NCI-H526 treated with DMSO at 0.1 percent for 48 hours (cell line): ENCODE data around the gene BPIFB3.
A peak's percentile ranks its signal among the peaks of the same experiment; 100 is the strongest.
"Not testable (repeated sequence)": the region's sequence is repeated elsewhere in the genome, so short reads cannot be mapped to it uniquely, and the experiment has no call there.

Experiments used
- DNase-seq: peaks from one replicate; lab custom pipeline; 2025; lab: John Stamatoyannopoulos, UW

The BPIFB3 gene

DNA sequence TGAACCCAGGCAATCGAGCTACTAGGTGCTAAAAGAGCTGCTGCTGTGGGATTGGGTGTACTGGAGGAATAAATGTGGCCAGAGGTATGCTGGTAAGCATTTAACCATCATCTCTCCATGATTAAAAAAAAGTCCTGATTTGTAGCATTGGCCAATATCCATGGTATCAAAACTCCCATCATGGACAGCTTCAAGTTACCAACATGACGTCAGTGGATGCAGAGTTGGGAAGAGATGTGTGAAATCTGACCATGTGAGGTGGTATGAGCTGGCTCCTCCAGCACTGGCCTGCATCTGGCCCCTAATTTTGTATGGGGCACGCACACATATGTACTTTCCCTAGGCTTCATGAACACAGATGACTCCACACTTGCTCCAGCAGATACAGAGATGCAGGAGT is 37.4 kb downstream of the BPIFB3 start:
- no peak for DNase-seq

DNA sequence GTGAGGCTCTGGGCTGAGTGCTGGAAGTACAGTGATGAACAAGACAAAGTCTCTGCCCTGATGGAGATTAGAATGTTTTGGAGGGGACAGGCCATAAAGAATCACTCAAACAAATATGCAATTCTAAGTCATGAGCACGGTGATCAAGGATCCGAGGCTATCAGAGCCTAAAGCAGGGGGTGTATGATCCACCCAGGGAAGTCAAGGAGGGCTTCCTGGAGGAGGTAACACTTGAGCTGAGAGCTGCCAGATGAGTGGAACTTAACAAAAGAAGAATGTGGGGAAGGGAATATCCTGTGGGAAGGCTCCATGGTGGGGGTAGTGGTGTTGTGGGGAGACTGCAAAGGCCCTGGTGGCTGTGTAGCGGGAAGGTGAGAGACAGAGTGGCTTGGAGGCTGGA is 38.0 kb downstream of the BPIFB3 start:
- DNase-seq: no peak

DNA sequence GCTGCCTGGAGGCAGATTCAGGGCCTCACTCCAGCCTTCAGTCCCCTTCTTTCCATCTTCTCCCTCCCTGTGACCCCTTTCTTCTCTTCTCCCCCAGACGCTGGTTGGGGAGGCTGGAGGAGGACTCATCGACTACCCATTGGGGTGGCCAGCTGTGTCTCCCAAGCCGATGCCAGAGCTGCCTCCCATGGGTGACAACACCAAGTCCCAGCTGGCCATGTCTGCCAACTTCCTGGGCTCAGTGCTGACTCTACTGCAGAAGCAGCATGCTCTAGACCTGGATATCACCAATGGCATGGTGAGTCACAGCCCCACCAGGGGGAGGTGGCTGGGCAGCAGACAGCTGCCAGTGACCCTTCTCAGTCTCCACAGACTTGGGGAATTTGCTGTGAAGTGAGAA is 38.7 kb downstream of the BPIFB3 start:
- DNase-seq: no peak

DNA sequence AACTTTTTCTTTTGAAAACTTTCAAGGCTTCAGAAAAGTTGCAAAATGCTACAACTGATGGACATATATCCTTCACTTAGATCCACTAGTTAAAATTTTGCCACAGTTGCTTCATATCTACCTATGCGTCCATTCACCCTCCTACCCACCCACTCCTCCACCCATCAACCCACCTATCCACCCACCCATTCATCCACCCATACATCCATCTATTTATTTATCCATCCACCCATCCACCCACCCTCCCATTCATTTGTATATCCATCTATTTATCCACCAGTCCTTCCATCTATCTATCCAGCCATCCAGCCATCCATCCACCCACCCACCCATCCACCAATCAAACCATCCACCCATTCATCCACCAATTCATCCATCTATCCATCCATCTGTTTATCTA is 39.4 kb downstream of the BPIFB3 start:
- no peak for DNase-seq

DNA sequence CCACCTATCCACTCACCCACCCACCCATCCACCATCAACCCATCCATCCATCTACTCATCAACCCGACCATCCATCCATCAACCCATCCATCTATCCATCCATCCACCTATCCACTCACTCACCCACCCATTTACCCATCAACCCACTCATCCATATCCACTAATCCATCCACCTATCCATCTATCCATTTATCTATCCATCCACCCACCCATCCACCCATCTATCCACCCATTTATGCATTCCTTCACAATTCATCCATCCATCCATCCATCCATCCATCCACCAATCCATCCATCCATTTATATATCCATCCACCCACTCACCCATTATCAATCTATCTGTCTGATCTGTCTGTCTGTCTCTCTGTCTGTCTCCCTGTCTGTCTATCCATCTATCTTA is 39.9 kb downstream of the BPIFB3 start:
- no peak for DNase-seq

DNA sequence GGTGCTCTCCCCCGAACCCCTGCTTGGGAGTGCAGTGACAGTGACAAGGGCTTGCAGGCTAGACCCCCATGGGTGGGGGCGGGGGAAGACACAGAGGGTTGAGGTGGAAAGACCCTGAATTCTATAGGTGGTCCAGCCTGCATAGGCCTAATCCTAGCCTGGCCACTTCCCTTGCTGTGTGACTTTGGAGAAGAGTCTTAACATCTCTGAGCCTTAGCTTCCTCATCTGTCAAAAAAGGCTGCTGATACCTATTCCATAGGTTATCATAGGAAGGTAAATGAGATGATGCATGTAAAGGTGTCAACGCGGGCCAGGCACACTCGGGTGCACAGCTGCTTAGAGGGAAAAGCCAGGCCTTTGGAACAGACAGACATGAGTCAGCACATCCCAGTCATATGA is 41.5 kb downstream of the BPIFB3 start:
- DNase-seq: no peak

DNA sequence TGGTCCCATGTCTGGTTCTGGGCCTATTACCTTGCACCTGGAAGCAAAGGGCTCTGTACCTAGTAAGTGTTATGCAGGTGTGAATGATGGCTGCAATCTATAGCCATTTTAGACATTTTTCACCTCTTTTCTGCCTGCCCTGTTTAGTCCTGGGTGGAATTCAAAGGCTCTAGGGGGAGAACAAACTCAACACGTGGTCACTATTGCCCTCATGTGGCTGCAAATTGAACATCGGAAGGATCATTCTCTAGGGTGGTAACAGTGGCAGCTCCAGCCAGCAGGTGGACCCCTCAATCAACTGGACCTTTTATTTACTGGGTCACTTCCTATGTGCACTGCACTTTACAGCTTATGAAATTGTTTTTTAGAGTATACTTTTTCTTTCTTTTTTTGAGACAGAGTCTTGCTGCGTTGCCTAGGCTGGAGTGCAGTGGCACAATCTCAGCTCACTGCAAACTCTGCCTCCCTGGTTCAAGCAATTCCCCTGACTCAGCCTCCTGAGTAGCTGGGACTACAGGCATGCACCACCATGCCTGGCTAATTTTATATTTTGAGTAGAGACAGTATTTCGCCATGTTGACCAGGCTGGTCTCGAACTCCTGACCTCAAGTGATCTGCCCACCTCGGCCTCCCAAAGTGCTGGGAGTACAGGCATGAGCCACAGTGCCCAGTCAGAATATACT is 42.3 kb downstream of the BPIFB3 start:
- DNase-seq: peak; percentile 61

DNA sequence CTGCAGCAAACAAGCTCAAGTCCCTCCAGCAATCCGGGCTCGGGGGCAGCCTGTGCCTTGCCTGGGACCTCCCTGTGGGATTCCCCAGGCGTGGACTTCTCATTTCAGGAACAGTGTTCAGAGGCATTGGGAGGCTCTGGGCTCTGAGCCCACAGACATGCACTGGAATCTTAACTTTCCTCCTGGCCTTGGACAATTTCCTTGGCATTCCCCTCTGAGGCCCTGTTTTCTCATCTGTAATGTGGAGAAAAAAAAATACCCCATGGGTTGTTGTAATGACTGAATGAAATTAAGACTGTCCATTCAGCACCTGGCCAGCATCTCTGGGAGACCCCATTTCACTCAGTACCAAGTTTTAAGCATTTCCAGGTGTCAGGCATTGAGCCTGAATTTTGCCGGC is 43.3 kb downstream of the BPIFB3 start:
- DNase-seq: no peak

DNA sequence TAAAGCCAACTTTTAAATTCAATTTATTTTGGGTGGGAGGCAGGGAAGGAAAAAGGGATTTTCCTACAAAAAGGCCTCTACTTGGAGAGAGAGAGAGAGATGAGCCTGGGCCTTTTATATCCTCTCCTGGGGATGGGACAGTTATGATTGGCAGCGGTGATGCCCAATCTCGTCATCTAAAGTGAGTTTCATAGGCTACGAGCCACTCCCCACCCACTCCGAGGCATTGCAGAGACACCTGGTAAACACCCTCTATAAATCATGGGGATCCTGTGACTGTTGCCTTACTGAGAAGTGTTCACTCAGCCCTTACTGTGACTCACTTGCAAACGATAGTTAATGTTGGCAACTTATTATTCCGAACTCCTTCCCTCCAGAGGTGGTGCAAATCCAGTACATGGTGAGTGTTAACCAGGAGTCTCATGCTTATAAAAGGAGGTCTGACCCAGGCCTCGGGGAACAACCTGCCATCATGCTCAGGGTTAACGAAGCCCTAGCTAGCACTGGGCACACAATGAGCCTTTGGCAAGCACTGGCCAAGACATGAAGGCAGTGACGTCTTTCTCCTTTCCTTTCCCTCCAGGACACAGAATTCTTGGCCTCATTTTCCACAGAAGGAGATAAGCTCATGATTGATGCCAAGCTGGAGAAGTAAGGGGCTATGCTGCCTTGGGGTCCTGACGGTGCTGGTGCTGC is 46.3 kb downstream of the BPIFB3 start:
- peak; percentile 8 for DNase-seq

DNA sequence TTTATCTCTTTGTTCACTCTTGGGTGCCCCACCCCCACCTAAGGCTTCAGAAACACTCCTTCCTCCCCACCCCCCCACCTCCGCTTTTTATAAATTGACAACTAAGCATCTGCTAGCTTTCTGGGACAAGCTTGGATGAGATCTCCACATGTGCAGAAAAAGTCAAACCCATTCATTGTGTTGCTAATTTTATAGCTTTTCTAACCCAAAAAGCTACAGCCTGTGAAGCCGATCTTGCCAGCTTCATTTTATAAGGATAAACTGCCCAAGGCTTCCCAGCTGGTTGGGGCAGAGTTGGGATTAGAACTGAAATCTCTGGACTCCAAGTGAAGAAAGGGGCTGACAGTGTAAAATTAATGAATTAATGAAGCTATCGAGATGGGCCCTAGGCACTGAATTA is 49.9 kb downstream of the BPIFB3 start:
- no peak for DNase-seq

DNA sequence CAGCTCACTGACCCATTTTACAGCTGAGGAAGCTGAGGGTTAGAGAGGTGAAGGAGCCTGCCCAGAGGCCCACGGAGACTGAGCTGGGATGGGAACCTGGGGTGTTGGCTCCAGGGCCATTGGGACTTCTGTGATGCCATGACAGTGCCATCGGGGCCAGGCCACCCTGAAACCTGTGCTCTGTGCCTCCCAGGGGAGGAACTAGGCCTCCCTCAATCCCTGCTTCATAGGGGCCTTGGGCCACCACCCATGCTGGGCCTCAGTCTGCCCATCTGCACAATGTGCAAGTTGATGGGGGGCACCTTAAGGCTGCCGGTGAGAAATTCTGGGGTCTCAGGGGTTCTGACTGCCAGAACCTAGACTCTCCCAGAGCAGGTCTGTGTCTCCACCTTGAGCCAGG is 50.6 kb downstream of the BPIFB3 start:
- DNase-seq: no peak

DNA sequence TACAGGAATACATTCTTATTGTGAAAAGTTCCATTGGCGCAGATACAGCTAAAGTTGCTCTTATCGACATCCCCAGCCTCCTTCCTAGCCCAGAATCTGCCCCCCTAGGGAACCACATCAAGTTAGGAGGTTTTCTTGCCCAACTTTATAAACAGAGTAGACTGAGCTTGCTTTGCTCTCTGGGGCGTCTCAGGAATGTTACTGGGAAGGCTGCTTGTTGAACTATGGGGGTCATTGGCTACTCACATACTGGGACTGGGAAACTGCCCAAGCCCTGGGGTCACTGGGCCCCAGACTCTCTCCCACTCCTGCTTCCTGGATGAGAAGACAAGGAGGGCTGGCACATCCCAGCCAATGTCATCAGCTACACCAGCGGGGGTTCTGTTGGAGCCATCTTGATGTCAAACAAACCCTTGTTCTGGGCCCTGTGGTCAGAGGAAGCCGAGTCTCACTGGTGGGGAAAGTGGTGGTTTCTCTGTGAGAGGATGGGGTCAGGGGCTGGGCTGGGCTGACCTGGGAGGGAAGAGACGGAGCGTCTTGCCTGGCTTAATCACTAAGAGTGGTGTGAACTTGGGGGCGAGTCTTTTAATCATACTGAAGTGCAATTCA is 51.7 kb downstream of the BPIFB3 start:
- no peak for DNase-seq

DNA sequence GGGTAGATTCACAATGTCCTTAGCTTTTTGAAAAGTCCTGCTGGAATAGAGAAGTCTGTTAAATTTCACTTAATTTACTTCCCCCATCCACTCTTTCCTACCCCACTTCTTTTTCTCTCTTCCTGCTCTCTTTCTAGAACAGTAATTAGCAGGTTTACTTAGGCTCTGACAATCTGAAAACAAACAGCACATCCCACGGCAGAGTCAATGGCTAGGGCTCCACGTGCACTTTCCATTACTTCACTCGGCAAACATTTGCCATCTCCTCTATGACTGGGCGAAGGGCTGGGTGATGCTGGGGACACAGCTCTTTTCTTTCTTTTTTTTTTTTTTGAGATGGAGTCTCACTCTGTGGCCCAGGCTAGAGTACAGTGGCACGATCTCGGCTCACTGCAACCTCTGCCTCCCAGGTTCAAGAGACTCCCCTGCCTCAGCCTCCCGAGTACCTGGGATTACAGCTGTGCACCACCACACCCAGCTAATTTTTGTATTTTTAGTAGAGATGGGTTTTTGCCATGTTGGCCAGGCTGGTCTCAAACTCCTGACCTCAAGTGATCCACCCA is 52.4 kb downstream of the BPIFB3 start:
- not testable (repeated sequence) for DNase-seq

DNA sequence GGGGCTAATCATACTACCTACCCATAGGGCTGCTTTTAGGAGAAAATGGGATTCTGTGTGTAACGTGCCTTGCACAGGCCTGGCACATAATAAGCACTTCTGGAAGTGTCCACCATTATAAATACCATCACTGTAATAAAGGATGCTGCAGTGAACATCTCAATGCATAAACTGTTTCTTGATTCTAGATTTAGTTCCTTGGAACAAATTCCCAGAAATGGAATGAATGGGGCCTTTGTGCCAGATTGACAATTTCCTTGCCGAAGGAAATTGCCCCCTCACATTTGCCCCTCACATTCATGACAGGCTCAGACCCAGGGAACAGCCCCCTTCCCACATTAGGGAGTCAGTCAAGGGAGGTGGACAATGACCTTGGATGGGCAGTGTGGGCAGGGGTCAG is 55.0 kb downstream of the BPIFB3 start:
- DNase-seq: no peak

DNA sequence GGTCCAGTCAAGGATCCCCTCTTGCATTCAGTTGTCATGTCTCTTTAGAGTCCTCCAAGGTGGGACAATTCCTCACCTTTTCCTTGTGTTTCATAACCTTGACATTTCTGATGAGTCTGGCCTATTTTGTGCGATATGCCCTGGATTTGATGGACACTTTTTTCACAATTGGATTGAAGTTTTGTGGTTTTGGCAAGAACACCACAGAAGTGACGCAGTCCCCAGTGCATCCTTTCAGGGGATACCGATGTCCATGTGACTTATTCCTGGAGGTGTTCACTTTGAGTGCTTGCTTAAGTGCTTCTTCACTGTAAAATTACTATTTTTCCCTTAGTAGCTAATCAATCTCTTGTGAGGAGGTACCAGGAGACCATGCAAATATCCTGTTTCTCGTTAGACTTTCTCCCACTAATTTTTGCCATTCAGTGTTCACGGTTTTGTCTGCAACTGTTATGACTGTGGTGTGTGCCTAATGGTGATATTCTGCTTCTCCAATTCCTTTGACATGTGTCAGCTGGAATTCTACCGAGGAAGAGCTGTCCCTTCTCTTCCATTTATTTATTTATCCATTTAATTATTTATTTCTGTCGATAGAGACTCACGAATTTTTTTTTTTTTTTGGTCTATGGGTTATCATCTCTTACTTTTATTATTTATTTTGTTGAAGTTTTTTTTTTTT is 56.6 kb downstream of the BPIFB3 start:
- DNase-seq: no peak

DNA sequence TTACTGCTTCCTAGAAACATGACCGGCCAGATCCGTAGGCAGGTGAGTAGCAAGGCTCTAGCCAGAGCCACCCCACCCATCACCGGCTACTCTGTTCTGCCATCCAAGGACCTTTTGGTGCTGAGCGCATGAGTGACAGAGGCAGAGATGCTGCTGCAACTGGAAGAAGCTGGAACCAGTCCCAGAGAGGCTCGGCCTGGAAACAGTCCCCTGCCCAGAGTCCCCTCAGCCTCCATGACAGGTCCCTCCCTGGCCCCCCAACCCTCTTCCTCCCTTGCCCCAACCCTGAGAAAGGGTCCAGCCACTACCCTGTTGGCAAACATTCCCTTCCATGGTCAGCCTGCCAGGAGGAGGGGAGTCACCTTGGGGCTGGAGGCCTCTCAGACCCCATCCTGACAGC is 57.6 kb downstream of the BPIFB3 start:
- no peak for DNase-seq

DNA sequence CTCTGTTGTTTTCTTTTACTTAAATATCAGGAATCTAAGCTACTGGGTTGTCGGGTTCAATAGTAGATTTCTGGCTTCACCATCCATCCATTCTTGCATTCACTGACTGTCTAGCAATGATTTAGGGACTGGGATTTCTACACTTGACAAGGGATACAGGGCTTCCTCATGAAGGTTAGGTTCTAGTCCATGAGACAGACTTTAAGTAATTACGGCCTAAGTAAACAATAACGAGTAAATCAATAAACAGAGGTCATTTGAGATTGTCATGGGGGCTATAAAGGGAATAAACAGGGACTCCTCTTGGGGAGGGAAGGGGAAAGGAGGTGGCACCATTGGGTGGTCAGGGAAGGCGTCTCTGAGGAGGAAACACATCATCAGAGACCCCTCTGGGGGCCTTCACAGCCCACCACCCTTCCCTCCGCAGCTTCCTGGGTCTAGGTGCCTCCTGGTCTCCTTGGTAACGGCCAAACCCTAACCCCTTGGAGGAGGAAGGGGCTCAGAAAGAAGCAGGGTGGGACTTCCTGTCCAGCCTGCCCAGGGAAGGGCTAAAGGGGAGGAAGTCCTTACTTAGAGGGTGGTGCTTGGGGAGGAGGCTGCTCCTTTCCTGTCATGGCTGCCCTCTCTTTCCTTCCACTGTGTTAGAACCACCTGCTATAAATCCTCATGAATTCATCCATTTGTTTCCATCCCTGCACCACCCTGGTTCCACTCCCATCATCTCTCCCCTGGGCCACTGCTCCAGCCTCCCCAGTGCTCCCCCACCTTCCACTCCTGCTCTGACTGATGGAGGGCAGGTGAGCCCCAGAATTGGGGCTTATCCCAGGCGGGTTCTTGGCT is 59.1 kb downstream of the BPIFB3 start:
- no peak for DNase-seq

DNA sequence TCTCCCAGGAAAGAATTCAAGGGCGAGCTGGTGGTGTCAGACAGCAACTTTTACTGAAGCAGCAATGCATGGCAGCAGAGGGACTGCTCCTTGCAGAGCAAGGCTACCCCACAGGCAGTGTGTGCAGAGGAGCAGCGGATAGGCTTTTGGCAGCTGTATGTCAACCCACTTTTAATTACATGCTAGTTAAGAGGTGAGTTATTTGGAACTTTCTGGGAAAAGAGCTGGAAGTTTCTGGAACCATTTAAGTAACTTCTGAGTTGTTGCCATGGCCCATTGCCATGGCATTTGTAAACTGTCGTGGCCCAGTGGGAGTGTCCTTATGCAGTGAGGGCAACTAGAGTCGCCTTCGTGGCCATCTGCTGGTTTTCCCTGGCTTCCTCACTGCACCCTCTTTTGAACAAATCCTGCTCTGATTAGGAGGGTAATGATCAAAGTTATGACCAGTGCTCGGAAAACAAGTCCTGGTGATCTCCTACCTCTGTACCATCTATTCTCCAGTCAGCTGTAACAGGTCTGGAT is 59.7 kb downstream of the BPIFB3 start:
- no peak for DNase-seq

DNA sequence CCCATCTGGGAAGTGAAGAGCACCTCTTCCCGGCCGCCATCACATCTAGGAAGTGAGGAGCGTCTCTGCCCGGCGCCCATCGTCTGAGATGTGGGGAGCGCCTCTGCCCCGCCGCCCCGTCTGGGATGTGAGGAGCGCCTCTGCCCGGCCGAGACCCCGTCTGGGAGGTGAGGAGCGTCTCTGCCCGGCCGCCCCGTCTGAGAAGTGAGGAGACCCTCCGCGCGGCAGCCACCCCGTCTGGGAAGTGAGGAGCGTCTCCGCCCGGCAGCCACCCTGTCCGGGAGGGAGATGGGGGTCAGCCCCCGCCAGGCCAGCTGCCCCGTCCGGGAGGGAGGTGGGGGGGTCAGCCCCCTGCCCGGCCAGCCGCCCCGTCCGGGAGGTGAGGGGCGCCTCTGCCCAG is 61.8 kb downstream of the BPIFB3 start:
- DNase-seq: not testable (repeated sequence)

DNA sequence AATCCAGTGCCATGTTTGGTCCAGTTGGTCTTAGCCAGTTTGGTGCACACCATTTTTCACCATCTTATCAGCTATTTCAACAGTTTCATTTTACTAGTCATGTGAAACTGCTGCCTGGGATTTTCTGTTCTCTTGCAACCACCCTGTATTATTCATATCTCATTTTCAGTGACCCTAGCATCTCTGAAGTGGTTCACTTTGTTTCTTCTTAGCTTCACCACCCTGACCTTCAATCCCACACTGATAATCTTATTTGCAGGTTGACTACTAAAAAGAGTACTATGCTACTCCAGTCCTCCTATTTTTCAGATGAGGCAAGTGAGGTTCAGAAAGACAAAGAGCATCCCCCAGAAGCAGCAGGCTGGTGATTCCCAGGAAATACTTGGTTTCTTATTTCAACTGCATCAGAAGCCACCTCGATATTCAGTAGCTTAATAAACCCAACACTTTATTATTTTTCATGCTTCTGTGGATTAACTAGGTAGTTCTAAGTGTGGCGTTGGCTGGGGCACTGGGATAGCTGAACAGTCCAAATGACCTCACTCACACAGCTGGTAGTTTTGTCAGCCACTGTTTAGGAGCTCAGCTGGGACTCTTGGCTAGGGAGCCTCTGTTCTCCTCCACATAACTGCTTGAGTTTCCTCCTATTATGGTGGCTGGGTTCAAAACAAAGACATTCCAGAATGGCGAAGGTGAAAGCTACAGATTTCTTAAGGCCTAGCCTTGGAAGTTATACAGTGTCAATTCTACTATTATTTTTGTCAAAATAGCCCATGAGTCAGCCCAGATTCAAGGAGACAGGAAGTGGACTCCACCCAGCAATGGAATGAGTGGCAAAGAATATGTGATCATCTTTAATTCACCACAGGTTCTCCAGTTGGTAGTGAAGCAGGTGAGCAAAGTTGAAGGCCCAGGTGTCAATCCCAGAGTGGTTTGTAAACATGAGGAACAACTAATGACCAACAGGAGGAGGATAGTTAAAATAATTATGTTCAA is 66.3 kb downstream of the BPIFB3 start:
- DNase-seq: no peak
